ENCODE data around the gene NDUFB8.

Gene NDUFB8

DNA sequence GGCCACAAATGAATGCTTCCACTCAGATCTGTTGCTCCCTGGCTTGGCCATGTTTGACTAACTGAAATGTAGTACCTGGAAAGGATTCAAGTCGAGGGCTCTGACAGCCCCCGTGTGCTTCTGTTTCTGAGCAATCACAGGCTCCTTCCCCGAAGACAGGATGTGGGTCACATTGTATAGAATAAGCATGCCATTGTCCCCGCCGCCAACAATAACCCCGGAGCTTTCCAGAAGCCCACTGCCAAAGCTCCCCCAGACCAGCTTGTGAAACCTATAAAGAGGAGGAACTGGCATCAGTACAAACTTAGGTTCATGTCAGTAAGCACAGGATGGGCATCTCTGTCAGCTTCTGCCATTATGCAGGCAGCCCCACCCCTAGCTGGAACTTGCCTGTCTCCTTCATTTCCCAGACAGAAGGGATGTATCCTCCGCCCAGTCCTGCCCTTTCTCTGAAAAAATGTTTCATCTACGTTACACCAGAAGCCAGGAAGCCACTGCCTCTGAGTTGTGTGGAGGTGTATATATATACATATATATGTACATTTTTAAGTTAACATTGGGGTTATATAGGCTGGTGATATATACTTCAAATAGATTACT lies 20.3 kb downstream of the NDUFB8 start:
- Histone ChIP-seq H3K36me3 (ENCODE audit: insufficient read depth, low read length) (peaks cover 6% of the 10 kb centered on the region), H3K9me3 (ENCODE audit: low read length) (no peaks in the 10 kb centered on the region), H2AFZ (ENCODE audit: low read depth, low read length) (no peak overlapping the region), H3K4me1 (ENCODE audit: insufficient read depth, low read length) (peaks cover 19% of the 10 kb centered on the region), H3K27me3 (ENCODE audit: insufficient read depth, low read length) (no peaks in the 10 kb centered on the region), H3K4me3 (ENCODE audit: low read length) (no peak overlapping the region)

DNA sequence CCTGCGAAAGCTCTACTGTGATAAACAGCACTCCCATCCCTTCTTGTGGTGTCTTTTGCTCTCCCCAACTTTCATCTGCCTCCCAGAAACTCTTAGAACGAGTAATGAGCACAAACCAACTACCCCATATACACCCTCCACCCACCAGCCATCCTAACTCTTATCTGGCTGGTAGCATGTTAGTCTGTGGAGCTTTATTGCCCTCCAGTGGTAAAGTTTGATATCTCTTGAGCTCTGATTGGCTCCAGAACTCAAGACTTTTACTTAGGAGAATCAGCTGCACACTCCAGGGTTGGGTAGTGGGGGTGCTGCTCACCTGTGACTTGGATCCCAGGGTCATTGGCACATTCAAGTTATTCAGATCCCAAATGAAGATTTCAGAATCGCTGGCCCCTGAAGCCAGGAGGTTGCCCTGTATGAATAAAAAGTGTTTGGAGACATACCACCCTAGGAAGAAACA lies 20.9 kb downstream of the NDUFB8 start:
- Histone ChIP-seq H2AFZ (ENCODE audit: low read depth, low read length) (no peak overlapping the region), H3K36me3 (ENCODE audit: insufficient read depth, low read length) (peaks cover 6% of the 10 kb centered on the region), H3K4me3 (ENCODE audit: low read length) (no peak overlapping the region), H3K27me3 (ENCODE audit: insufficient read depth, low read length) (no peaks in the 10 kb centered on the region), H3K4me1 (ENCODE audit: insufficient read depth, low read length) (peaks cover 25% of the 10 kb centered on the region), H3K9me3 (ENCODE audit: low read length) (no peaks in the 10 kb centered on the region)

DNA sequence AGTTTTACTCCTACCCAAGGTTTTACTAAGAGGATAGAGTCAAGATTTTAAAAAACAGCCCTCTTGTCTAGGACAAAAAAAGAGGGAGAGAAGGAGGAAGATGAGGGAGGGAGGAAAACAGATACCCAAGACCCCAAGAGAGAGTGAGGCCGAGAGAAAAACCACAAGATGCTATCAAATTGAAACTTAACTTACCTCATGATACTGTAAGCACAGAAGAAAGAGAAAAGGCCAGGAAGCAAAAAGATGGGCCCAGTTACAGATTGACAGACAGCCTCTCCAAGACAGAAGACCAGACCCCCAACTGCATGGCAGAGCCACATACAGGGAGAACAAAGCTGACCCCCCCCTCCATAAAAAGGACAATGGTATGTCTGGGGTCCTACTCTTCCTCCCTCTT lies 21.4 kb downstream of the NDUFB8 start:
- H3K9me3 ChIP-seq (ENCODE audit: low read length) = no peaks in the 10 kb centered on the region
- H3K4me1 ChIP-seq (ENCODE audit: insufficient read depth, low read length) = peaks cover 30% of the 10 kb centered on the region
- H3K36me3 ChIP-seq (ENCODE audit: insufficient read depth, low read length) = peaks cover 6% of the 10 kb centered on the region
- no peak overlapping the region for H3K4me3 ChIP-seq (ENCODE audit: low read length)
- H3K27me3 ChIP-seq (ENCODE audit: insufficient read depth, low read length) = no peaks in the 10 kb centered on the region
- H2AFZ ChIP-seq (ENCODE audit: low read depth, low read length) = no peak overlapping the region

DNA sequence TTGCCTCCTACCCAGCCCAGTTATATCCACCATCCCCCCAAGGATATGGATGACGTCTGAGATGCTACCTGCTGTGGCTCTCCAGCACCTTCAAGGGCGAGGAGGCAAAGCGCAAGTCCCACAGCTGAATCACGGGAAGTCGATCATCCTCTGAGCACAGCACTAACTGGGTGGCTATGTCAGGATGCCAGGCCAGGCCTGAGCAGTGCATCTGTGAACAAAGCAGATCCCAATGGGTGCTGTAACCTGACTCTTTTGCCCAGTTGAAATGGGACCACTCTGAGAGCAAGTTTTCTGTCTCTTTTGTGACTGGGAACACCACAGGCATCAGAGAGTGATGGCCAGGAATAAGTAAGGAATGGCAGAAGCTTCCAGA lies 22.3 kb downstream of the NDUFB8 start:
- peaks cover 7% of the 10 kb centered on the region for H3K36me3 ChIP-seq (ENCODE audit: insufficient read depth, low read length)
- peaks cover 34% of the 10 kb centered on the region for H3K4me1 ChIP-seq (ENCODE audit: insufficient read depth, low read length)
- H3K9me3 ChIP-seq (ENCODE audit: low read length) = no peaks in the 10 kb centered on the region
- H3K27me3 ChIP-seq (ENCODE audit: insufficient read depth, low read length) = no peaks in the 10 kb centered on the region
- no peak overlapping the region for H3K4me3 ChIP-seq (ENCODE audit: low read length)
- H2AFZ ChIP-seq (ENCODE audit: low read depth, low read length) = no peak overlapping the region

DNA sequence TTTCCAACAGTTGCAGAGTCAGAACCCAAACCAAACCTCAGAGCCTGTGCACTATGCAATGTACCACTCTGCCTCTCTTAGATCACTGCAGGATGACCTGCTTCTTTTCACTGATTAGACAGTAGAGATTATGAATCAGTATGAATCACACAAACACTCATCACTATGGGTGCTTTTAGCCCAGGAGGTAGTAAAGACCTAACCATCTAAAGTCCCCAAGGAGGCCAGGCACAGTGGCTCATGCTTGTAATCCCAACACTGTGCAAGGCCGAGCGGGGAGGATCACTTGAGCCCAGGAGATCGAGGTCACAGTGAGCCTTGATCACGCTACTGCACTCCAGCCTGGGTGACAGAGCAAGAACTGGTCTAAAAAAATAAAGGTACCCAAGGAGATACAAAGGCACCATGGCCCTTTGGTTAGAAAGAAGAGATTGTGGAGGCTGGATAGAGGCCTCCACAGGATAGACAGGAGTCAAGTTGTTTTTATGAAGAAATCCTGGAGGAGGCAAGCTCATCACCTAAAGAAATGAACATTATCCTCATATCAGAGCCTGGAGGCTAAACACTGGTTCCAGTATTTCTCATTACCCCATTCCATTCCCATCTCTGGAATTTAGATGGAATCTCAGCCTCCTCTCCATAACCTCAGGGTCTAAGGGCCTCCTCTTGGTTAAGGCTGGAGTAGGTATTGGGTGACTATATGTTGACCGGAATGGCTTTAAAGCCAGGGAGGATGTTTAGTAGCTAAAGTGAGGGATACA lies 22.9 kb downstream of the NDUFB8 start:
- Histone ChIP-seq H3K4me3 (ENCODE audit: low read length) (no peak overlapping the region), H2AFZ (ENCODE audit: low read depth, low read length) (no peak overlapping the region), H3K4me1 (ENCODE audit: insufficient read depth, low read length) (peaks cover 34% of the 10 kb centered on the region), H3K9me3 (ENCODE audit: low read length) (no peaks in the 10 kb centered on the region), H3K27me3 (ENCODE audit: insufficient read depth, low read length) (no peaks in the 10 kb centered on the region), H3K36me3 (ENCODE audit: insufficient read depth, low read length) (peaks cover 12% of the 10 kb centered on the region)

DNA sequence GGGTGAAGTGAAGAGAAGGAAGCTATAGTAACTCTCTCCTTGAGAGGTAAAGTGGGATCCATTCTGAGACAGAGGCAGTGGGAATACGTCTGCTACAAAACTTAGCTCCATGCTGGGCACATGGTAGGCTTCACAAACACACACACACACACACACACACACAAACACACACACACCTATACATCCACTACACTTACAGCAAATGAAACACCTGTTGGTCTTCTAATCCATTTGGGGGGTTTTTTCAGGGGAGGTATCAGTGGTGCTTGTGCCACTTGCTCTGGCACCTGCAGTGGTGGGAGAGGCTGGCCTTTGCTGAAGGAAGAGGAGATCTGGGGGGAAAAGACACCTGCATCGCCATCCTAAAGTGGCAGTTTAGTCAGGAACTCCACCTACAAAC lies 24.5 kb downstream of the NDUFB8 start:
- H3K9me3 ChIP-seq (ENCODE audit: low read length) = no peaks in the 10 kb centered on the region
- H3K4me3 ChIP-seq (ENCODE audit: low read length) = no peak overlapping the region
- H3K36me3 ChIP-seq (ENCODE audit: insufficient read depth, low read length) = peaks cover 19% of the 10 kb centered on the region
- H3K27me3 ChIP-seq (ENCODE audit: insufficient read depth, low read length) = no peaks in the 10 kb centered on the region
- peaks cover 34% of the 10 kb centered on the region for H3K4me1 ChIP-seq (ENCODE audit: insufficient read depth, low read length)
- no peak overlapping the region for H2AFZ ChIP-seq (ENCODE audit: low read depth, low read length)

DNA sequence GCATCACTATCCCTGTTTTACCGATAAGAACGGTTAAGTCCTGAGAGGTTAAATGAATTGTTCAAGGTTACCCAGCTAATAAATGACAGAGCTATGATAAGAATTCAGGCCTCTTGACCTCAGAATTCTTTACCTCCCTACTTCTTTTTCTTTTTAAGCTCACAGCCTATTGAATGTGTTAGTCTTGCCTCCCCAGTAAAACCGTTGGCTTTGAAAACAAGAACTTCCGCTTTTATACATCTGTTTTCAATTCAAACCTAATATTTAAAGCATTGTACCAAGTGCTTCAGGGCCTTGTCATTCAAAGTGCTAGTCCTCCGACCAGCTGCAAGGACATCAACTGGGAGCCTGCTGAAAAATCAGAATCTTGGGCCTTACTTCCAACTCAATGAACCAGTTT lies 25.6 kb downstream of the NDUFB8 start:
- no peak overlapping the region for H2AFZ ChIP-seq (ENCODE audit: low read depth, low read length)
- H3K36me3 ChIP-seq (ENCODE audit: insufficient read depth, low read length) = peaks cover 22% of the 10 kb centered on the region
- no peaks in the 10 kb centered on the region for H3K27me3 ChIP-seq (ENCODE audit: insufficient read depth, low read length)
- no peak overlapping the region for H3K4me3 ChIP-seq (ENCODE audit: low read length)
- peaks cover 39% of the 10 kb centered on the region for H3K4me1 ChIP-seq (ENCODE audit: insufficient read depth, low read length)
- H3K9me3 ChIP-seq (ENCODE audit: low read length) = no peaks in the 10 kb centered on the region

DNA sequence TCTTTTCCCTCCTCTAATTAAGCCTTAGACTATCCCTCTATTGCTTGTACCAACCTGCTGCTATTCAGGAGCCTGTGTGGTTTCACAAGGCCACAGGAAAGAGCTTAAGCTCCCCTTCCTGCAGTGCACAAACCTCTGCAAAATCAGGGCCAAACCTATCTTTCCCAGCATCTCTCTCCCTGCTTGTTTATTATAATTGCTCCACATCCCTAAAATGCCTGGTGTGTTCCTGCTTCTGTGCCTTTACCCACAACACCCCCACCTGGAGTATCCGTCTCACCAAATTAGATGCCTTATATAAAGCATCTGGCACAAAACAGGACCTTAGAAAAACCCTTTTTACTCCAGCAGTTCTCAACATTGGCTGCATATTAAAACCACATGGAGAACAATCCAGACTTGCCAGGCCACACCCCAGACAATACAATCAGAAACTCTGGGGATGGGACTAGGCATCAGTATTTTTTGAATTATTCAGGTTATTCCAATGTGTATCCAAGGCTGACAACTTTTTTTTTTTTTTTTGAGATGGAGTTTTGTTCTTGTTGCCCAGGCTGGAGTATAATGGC lies 26.7 kb downstream of the NDUFB8 start:
- H3K27me3 ChIP-seq (ENCODE audit: insufficient read depth, low read length) = no peaks in the 10 kb centered on the region
- peaks cover 27% of the 10 kb centered on the region for H3K36me3 ChIP-seq (ENCODE audit: insufficient read depth, low read length)
- peaks cover 36% of the 10 kb centered on the region for H3K4me1 ChIP-seq (ENCODE audit: insufficient read depth, low read length)
- H2AFZ ChIP-seq (ENCODE audit: low read depth, low read length) = no peak overlapping the region
- H3K4me3 ChIP-seq (ENCODE audit: low read length) = no peak overlapping the region
- H3K9me3 ChIP-seq (ENCODE audit: low read length) = no peaks in the 10 kb centered on the region

DNA sequence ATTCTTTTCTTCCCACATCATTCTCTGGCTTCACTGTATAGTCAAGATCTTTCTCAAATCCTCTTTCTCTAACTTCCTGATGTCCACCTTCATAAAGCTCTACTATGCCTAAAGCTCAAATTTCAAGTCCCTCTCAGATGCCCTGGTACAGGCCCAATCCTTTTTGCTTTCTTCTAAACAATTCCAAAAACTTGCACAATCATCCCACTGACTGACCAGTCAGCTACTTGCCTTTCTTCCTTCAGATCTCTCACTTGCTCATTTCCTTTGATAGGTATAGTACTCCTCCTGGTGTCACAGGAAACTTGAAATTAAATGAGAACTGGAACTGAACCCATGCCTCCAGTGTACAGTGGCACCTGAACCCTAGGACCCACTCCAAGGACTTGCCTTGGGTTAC lies 28.2 kb downstream of the NDUFB8 start:
- peaks cover 21% of the 10 kb centered on the region for H3K36me3 ChIP-seq (ENCODE audit: insufficient read depth, low read length)

DNA sequence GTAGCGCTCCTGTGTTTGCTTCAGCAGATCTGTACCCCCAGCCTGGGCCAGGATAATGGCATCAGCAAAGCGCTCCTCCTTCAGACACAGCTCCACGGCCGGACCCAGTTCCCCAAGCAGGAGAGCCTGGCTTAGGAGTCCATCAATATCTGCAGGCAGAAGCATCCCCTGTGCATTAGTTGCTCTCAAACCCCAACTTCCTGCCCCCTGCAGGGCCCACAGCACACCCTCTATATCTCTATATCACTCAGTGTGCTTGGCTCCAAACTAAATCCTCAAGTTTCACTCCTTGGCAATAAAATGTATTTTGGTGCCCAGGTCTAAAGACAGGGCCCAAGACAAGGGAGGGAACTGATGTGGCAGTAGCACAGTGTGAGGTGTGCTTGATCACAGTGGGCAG lies 31.6 kb downstream of the NDUFB8 start:
- Histone ChIP-seq H3K9me3 (ENCODE audit: low read length) (no peaks in the 10 kb centered on the region), H2AFZ (ENCODE audit: low read depth, low read length) (no peak overlapping the region), H3K4me1 (ENCODE audit: insufficient read depth, low read length) (peaks cover 8% of the 10 kb centered on the region), H3K27me3 (ENCODE audit: insufficient read depth, low read length) (no peaks in the 10 kb centered on the region), H3K36me3 (ENCODE audit: insufficient read depth, low read length) (peaks cover 37% of the 10 kb centered on the region), H3K4me3 (ENCODE audit: low read length) (no peak overlapping the region)

More for the DNA sequence above, 28.2 kb downstream of the NDUFB8 start:
- no peaks in the 10 kb centered on the region for H3K27me3 ChIP-seq (ENCODE audit: insufficient read depth, low read length)
- peaks cover 36% of the 10 kb centered on the region for H3K4me1 ChIP-seq (ENCODE audit: insufficient read depth, low read length)
- no peak overlapping the region for H2AFZ ChIP-seq (ENCODE audit: low read depth, low read length)
- no peaks in the 10 kb centered on the region for H3K9me3 ChIP-seq (ENCODE audit: low read length)
- H3K4me3 ChIP-seq (ENCODE audit: low read length) = no peak overlapping the region

DNA sequence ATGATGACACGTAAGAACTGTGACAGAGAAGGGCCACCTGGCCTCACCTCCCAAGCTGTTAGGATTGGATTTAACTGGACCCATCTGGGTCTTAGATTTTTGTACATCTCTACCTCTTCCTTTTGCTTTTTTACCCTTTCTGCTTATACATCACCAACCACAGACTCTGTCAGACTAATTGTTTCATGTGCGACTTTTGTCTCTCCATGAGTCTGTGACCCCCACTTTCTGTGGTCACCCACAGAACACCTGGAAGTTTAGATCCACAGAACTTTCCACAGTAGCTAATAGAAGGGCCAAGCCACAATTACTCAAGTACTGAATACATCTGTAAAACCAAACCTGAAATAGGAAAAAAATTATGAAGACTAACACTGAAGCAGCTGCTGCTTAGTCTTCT lies 33.1 kb downstream of the NDUFB8 start:
- peaks cover 5% of the 10 kb centered on the region for H3K4me1 ChIP-seq (ENCODE audit: insufficient read depth, low read length)
- H3K9me3 ChIP-seq (ENCODE audit: low read length) = no peaks in the 10 kb centered on the region
- H2AFZ ChIP-seq (ENCODE audit: low read depth, low read length) = no peak overlapping the region
- no peak overlapping the region for H3K4me3 ChIP-seq (ENCODE audit: low read length)
- no peaks in the 10 kb centered on the region for H3K27me3 ChIP-seq (ENCODE audit: insufficient read depth, low read length)
- H3K36me3 ChIP-seq (ENCODE audit: insufficient read depth, low read length) = peaks cover 29% of the 10 kb centered on the region

DNA sequence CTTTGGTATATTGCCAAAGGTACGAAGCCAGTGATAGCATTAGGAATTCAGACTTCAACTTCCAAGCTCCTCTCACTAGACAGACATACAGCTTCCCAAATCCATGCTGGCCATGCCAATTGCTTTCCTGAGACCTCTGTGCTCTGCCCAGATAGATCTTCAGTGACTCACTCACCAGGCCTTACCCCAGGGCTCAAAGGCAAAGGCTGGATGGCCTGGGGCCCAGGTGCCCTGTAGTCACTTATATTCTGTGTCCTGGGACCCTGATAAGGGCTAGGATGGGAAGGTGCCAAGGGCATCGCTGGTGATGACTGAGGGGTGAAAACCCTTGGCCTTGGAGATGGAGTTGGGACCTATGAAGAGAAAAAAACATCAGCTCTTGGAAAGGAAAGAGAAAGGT lies 39.1 kb downstream of the NDUFB8 start:
- Histone ChIP-seq H3K27me3 (ENCODE audit: insufficient read depth, low read length) (no peaks in the 10 kb centered on the region), H3K4me1 (ENCODE audit: insufficient read depth, low read length) (peaks cover 15% of the 10 kb centered on the region), H3K36me3 (ENCODE audit: insufficient read depth, low read length) (peaks cover 25% of the 10 kb centered on the region), H2AFZ (ENCODE audit: low read depth, low read length) (no peak overlapping the region), H3K4me3 (ENCODE audit: low read length) (no peak overlapping the region), H3K9me3 (ENCODE audit: low read length) (peaks cover 3% of the 10 kb centered on the region)

DNA sequence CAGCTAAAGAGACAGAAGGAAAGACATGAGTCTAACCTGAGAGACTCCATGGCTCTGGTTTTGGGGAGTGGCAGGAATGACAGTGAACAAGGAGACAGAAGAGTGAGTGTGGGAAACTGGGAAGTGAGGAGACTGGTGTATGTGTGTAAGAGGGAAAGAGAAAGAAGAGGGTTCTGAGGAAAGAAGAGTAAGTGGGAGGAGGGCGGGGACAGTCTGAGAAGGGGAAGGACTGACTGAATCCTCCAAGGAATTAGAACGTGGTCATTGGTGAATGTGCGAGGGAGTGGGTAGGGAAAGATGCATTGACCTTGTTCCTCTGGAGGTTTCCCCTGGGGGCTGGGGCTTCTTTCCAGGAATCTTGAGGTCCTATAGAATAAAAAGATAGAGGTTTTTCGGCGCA lies 40.3 kb downstream of the NDUFB8 start:
- H3K4me3 ChIP-seq (ENCODE audit: low read length) = no peak overlapping the region
- H3K36me3 ChIP-seq (ENCODE audit: insufficient read depth, low read length) = peaks cover 23% of the 10 kb centered on the region
- peaks cover 3% of the 10 kb centered on the region for H3K9me3 ChIP-seq (ENCODE audit: low read length)
- H3K4me1 ChIP-seq (ENCODE audit: insufficient read depth, low read length) = peaks cover 27% of the 10 kb centered on the region
- H2AFZ ChIP-seq (ENCODE audit: low read depth, low read length) = no peak overlapping the region
- H3K27me3 ChIP-seq (ENCODE audit: insufficient read depth, low read length) = no peaks in the 10 kb centered on the region

Measured in neuron (in vitro differentiated cells).